Measurements from ENCODE around the gene INTS13. TPM values are rescaled to one million over a fixed set of nuclear protein-coding genes. Genes with fewer than 3 reads are reported as not detected.

The INTS13 gene
- total and polyA plus RNA-seq, 2 donors (not counting 1 experiment from before 2014, with no cell fraction given): 9.2 to 16.2 TPM

DNA sequence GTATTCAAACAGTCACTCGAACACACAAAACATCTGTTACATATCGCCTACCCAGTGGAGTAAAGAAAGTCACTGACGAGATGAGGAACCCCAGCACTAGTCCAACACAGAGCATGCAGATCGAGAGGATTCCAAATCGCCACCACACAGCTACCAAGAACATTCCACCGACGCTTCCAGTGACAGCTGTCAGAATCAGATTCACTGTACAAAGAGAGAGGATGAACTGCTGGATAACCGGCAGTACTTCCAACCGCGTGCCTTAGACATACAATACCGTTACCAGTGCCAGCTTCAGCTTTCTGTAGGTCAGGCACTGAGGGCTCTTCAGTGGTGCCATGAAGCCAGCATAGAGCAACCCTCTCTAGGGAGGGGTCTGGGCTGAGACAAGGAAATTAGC, 42.0 kb upstream of the INTS13 start:
- no peaks in the 10 kb centered on the region for H3K9me3 ChIP-seq (ENCODE audit: control extremely low read depth in 1 of 3, control insufficient read depth in 2 of 3, insufficient read depth in 1 of 3, low read length in 2 of 3)
- Mint-ChIP-seq H3K9me3 (ENCODE audit: insufficient read depth) (no peaks in the 10 kb centered on the region), H3K27me3 (no peaks in the 10 kb centered on the region), H3K27ac (no peak overlapping the region), H3K4me1 (peaks cover 11% of the 10 kb centered on the region), H3K4me3 (no peak overlapping the region)
- H3K36me3 ChIP-seq (replicated peaks in 1 of 2; ENCODE audit: control extremely low read depth in 1 of 2, control insufficient read depth in 1 of 2, extremely low read depth in 1 of 2, insufficient read depth in 2 of 2, low read length in 1 of 2): peaks cover 14 to 36% of the 10 kb centered on the region in 2 experiments
- DNase-seq (no peak), ATAC-seq (ENCODE audit: low read depth) (no peak)
- no peaks in the 10 kb centered on the region for H3K27me3 ChIP-seq (replicated peaks in 1 of 4; ENCODE audit: control extremely low read depth in 1 of 4, control insufficient read depth in 3 of 4, insufficient read depth in 4 of 4, low read length in 3 of 4)
- H4K20me1 ChIP-seq (ENCODE audit: control insufficient read depth, insufficient read depth, low read length, poor library complexity, severe bottlenecking): no peaks in the 10 kb centered on the region
- H2AFZ ChIP-seq (ENCODE audit: insufficient read depth, low read depth, low read length, poor library complexity, severe bottlenecking): no peak overlapping the region
- no peaks in the 10 kb centered on the region for H3K79me2 ChIP-seq (ENCODE audit: control insufficient read depth, insufficient read depth, low read length)
- ChIA-PET POLR2A (no interaction called here), CTCF (no interaction called here)
- H3K4me2 ChIP-seq (replicated peaks; ENCODE audit: low read depth, low read length, poor library complexity, severe bottlenecking): no peak overlapping the region
- H3K4me1 ChIP-seq (ENCODE audit: control insufficient read depth in 2 of 2, insufficient read depth in 2 of 2, low read length in 2 of 2): peaks cover 5 to 6% of the 10 kb centered on the region in 2 donors
- WGBS (ENCODE audit: insufficient coverage): 95% methylated on average over 10 of the region's 11 CpGs
- no peak overlapping the region for H3K27ac ChIP-seq (ENCODE audit: low read length in 2 of 2)
- no peak overlapping the region for H3K4me3 ChIP-seq (ENCODE audit: control extremely low read depth in 1 of 5, extremely low read depth in 1 of 5, insufficient read depth in 1 of 5, low read depth in 2 of 5, low read length in 4 of 5)
- intact Hi-C loops (cut with micrococcal nuclease): no loop called here
- H3K9ac ChIP-seq (ENCODE audit: low read length): no peak overlapping the region
- TF ChIP-seq, protein P1, sequence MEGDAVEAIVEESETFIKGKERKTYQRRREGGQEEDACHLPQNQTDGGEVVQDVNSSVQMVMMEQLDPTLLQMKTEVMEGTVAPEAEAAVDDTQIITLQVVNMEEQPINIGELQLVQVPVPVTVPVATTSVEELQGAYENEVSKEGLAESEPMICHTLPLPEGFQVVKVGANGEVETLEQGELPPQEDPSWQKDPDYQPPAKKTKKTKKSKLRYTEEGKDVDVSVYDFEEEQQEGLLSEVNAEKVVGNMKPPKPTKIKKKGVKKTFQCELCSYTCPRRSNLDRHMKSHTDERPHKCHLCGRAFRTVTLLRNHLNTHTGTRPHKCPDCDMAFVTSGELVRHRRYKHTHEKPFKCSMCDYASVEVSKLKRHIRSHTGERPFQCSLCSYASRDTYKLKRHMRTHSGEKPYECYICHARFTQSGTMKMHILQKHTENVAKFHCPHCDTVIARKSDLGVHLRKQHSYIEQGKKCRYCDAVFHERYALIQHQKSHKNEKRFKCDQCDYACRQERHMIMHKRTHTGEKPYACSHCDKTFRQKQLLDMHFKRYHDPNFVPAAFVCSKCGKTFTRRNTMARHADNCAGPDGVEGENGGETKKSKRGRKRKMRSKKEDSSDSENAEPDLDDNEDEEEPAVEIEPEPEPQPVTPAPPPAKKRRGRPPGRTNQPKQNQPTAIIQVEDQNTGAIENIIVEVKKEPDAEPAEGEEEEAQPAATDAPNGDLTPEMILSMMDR (IDR thresholded peaks at IDR 0.05): no peak
- TF ChIP-seq EZH2 (IDR thresholded peaks at IDR 0.05; ENCODE audit: borderline replicate concordance, insufficient read depth, low read depth, low read length, poor library complexity, severe bottlenecking): no peak

DNA sequence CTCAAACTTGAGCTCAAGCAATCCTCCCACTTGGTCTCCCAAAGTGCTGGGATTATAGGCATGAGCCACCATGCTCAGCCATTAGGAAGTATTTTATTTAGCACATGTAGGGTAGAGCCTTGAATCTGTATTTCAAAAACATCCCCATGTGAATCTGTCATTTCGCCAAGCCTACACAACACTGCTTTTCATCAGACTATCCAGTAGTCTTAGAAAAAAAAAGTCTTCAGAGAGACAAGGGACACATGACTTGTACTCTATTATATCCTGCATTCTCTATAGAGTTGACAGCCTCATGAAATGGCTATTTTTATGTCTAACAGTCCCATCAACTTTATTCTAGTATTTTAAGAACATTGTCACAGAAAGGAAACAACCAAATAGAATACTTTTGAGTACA, 41.0 kb upstream of the INTS13 start:
- no CpG with 5 or more reads among the region's 1 CpG for WGBS (ENCODE audit: insufficient coverage)
- H3K27ac Mint-ChIP-seq: no peak overlapping the region
- Histone ChIP-seq H3K79me2 (ENCODE audit: control insufficient read depth, insufficient read depth, low read length) (no peaks in the 10 kb centered on the region), H3K9ac (ENCODE audit: low read length) (no peak overlapping the region), H2AFZ (ENCODE audit: insufficient read depth, low read depth, low read length, poor library complexity, severe bottlenecking) (no peak overlapping the region), H3K9me3 (ENCODE audit: control extremely low read depth in 1 of 3, control insufficient read depth in 2 of 3, insufficient read depth in 1 of 3, low read length in 2 of 3) (no peaks in the 10 kb centered on the region), H3K27me3 (replicated peaks in 1 of 4; ENCODE audit: control extremely low read depth in 1 of 4, control insufficient read depth in 3 of 4, insufficient read depth in 4 of 4, low read length in 3 of 4) (no peaks in the 10 kb centered on the region), H3K27ac (ENCODE audit: low read length in 2 of 2) (no peak overlapping the region), H3K4me3 (ENCODE audit: control extremely low read depth in 1 of 5, extremely low read depth in 1 of 5, insufficient read depth in 1 of 5, low read depth in 2 of 5, low read length in 4 of 5) (no peak overlapping the region), H4K20me1 (ENCODE audit: control insufficient read depth, insufficient read depth, low read length, poor library complexity, severe bottlenecking) (no peaks in the 10 kb centered on the region), H3K36me3 (replicated peaks in 1 of 2; ENCODE audit: control extremely low read depth in 1 of 2, control insufficient read depth in 1 of 2, extremely low read depth in 1 of 2, insufficient read depth in 2 of 2, low read length in 1 of 2) (peaks cover 20 to 38% of the 10 kb centered on the region in 2 experiments), H3K4me1 (ENCODE audit: control insufficient read depth in 2 of 2, insufficient read depth in 2 of 2, low read length in 2 of 2) (peaks cover 5 to 6% of the 10 kb centered on the region in 2 donors), H3K4me2 (replicated peaks; ENCODE audit: low read depth, low read length, poor library complexity, severe bottlenecking) (no peak overlapping the region)
- no peaks in the 10 kb centered on the region for H3K9me3 Mint-ChIP-seq (ENCODE audit: insufficient read depth)
- H3K4me3 Mint-ChIP-seq: no peak overlapping the region
- CTCF ChIA-PET: interaction anchor here (1.6 kb wide), 1 partner anchor 37 kb away, joined by 3 read pairs; no protein-coding TSS in a partner anchor
- POLR2A ChIA-PET: no interaction called here
- DNase-seq: no peak
- no peaks in the 10 kb centered on the region for H3K27me3 Mint-ChIP-seq
- no peak for ATAC-seq (ENCODE audit: low read depth)
- intact Hi-C loops (cut with micrococcal nuclease): no loop called here
- H3K4me1 Mint-ChIP-seq: peaks cover 11% of the 10 kb centered on the region
- TF ChIP-seq EZH2 (IDR thresholded peaks at IDR 0.05; ENCODE audit: borderline replicate concordance, insufficient read depth, low read depth, low read length, poor library complexity, severe bottlenecking): no peak
- TF ChIP-seq, protein P1 (IDR thresholded peaks at IDR 0.05): no peak

Measured in B cell (primary cell).